Breast epithelium (tissue), 3 donors: ENCODE results near the gene OR1L6.

Experiments used
- POLR2A ChIP-seq: fragments of 450-650 bp; IDR thresholded peaks from one replicate; pipeline ENCODE4 v1.6.1; 2016; ENCODE audit warnings: antibody characterized with exemption, mild to moderate bottlenecking, moderate library complexity
- POLR2AphosphoS5 ChIP-seq, 3 donors: sonication (generic); formaldehyde crosslinking; IDR thresholded peaks; one replicate each; pipeline ENCODE4 v1.6.1; 2017; ENCODE audit warnings: antibody characterized with exemption in 3 of 3
- TF ChIP-seq, protein P1 (sequence below), 3 donors: fragments of 450-650 bp; IDR thresholded peaks; one replicate each; pipeline ENCODE4 v1.5.1; 2016 to 2017; ENCODE audit warnings: antibody characterized with exemption in 3 of 3, mild to moderate bottlenecking in 3 of 3, moderate library complexity in 3 of 3

- TF ChIP-seq, protein P1, sequence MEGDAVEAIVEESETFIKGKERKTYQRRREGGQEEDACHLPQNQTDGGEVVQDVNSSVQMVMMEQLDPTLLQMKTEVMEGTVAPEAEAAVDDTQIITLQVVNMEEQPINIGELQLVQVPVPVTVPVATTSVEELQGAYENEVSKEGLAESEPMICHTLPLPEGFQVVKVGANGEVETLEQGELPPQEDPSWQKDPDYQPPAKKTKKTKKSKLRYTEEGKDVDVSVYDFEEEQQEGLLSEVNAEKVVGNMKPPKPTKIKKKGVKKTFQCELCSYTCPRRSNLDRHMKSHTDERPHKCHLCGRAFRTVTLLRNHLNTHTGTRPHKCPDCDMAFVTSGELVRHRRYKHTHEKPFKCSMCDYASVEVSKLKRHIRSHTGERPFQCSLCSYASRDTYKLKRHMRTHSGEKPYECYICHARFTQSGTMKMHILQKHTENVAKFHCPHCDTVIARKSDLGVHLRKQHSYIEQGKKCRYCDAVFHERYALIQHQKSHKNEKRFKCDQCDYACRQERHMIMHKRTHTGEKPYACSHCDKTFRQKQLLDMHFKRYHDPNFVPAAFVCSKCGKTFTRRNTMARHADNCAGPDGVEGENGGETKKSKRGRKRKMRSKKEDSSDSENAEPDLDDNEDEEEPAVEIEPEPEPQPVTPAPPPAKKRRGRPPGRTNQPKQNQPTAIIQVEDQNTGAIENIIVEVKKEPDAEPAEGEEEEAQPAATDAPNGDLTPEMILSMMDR (IDR thresholded peaks at IDR 0.05), result no peak
- TF ChIP-seq POLR2A (no peak), POLR2AphosphoS5 (IDR thresholded peaks at IDR 0.05) (no peak)
These were observed 22.9 kb upstream of the OR1L6 start for GRCh38 chr9:122719218-122719617.
